GM19023 (cell line): ENCODE measurements around the gene ZFP36L1.

Experiments
- ATAC-seq: cut with Tn5 transposase; IDR thresholded peaks from one replicate; pipeline ENCODE4 v1.9.1; 2021; ENCODE audit warnings: mild to moderate bottlenecking, moderate library complexity; ENCODE audit not compliant: unreplicated experiment

ZFP36L1 gene

GRCh38 chr14:68744613-68745012, 48.3 kb downstream of the ZFP36L1 start:
- no peak for ATAC-seq

GRCh38 chr14:68741839-68742470, 50.9 kb downstream of the ZFP36L1 start:
- ATAC-seq, result peak; percentile 86

GRCh38 chr14:68741477-68741791, 51.4 kb downstream of the ZFP36L1 start:
- ATAC-seq, result no peak

- ATAC-seq, result no peak
Observed at GRCh38 chr14:68740788-68741476, 51.9 kb downstream of the ZFP36L1 start.

GRCh38 chr14:68739701-68740100, 53.2 kb downstream of the ZFP36L1 start:
- no peak for ATAC-seq

- ATAC-seq, result no peak
Observed at GRCh38 chr14:68738559-68738958, 54.3 kb downstream of the ZFP36L1 start.
